ENCODE data around the gene CEP85. TPM values are rescaled to one million over a fixed set of nuclear protein-coding genes. Genes with fewer than 3 reads are reported as not detected.

The CEP85 gene
- total and polyA plus RNA-seq, 10 donors = 3.9 to 14.9 (median 9.5) TPM

- TF ChIP-seq CTCF (IDR thresholded peaks at IDR 0.05 in 8 of 11, conservative IDR thresholded peaks at IDR 0.05 in 3 of 11) = no peak
- no peak for TF ChIP-seq POLR2A (IDR thresholded peaks at IDR 0.05)
- no peak for TF ChIP-seq POLR2AphosphoS5 (IDR thresholded peaks at IDR 0.05)
- intact Hi-C loops (cut with DNase I; ENCODE audit: low total_unique reads) = no loop called here
- no peaks in the 10 kb centered on the region for H3K36me3 ChIP-seq
- no peak overlapping the region for H3K27ac ChIP-seq
- no peaks in the 10 kb centered on the region for H3K4me1 ChIP-seq
- no peak overlapping the region for H3K4me3 ChIP-seq
- WGBS, 5 donors = 91 to 98% (median 93%) methylated on average over 6 to 8 of the region's 8 CpGs
- H3K27me3 ChIP-seq (replicated peaks in 1 of 7) = no peaks in the 10 kb centered on the region
- no peaks in the 10 kb centered on the region for H3K9me3 ChIP-seq
- DNase-seq = no peak
Measured at GRCh38 chr1:26188477-26188876, 45.5 kb upstream of the CEP85 start.

GRCh38 chr1:26189331-26189730 is 44.7 kb upstream of the CEP85 start:
- H3K27me3 ChIP-seq (replicated peaks in 1 of 7) = no peaks in the 10 kb centered on the region
- no peak for DNase-seq
- TF ChIP-seq POLR2A (IDR thresholded peaks at IDR 0.05) (no peak), CTCF (IDR thresholded peaks at IDR 0.05 in 8 of 11, conservative IDR thresholded peaks at IDR 0.05 in 3 of 11) (no peak), POLR2AphosphoS5 (IDR thresholded peaks at IDR 0.05) (no peak)
- H3K36me3 ChIP-seq = no peaks in the 10 kb centered on the region
- no peaks in the 10 kb centered on the region for H3K9me3 ChIP-seq
- WGBS, 5 donors = 76 to 86% (median 80%) methylated on average over 4 to 6 of the region's 6 CpGs
- H3K4me1 ChIP-seq = no peaks in the 10 kb centered on the region
- intact Hi-C loops (cut with DNase I; ENCODE audit: low total_unique reads) = no loop called here
- H3K4me3 ChIP-seq = no peak overlapping the region
- H3K27ac ChIP-seq = no peak overlapping the region

DNA sequence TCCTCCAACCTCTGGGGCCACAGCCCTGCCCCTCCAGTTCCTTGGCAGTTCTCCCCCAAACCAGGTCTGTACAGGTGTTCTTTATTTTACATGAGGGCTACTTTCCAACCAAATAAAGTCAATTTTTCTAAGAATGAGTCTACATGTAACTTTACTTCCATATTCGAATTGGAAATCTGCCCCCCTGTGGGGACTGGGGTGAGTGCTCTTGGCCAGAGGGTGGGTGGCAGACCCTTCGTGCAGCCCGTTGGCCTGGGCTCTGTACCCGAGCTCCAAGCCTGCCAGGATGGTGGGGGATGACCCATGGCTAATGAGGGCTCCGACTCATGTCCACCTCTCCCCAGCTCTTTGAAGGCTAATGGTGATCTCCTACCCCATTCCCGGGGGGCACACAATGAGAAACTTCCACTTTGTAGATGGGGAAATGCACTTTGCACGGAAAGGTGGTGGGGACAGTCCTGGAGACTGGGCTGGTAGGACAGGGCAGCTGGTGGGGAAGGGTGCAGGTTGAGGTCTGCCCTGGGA is 44.2 kb upstream of the CEP85 start:
- Histone ChIP-seq H3K27me3 (replicated peaks in 1 of 7) (no peaks in the 10 kb centered on the region), H3K36me3 (no peaks in the 10 kb centered on the region), H3K4me3 (no peak overlapping the region), H3K9me3 (no peaks in the 10 kb centered on the region), H3K4me1 (no peaks in the 10 kb centered on the region), H3K27ac (no peak overlapping the region)
- TF ChIP-seq POLR2AphosphoS5 (IDR thresholded peaks at IDR 0.05) = no peak
- TF ChIP-seq POLR2A (IDR thresholded peaks at IDR 0.05) = no peak
- TF ChIP-seq CTCF (IDR thresholded peaks at IDR 0.05 in 8 of 11, conservative IDR thresholded peaks at IDR 0.05 in 3 of 11) = no peak
- DNase-seq = no peak
- 69 to 90% (median 83%) methylated on average over 6 to 7 of the region's 7 CpGs for WGBS, 5 donors
- intact Hi-C loops (cut with DNase I; ENCODE audit: low total_unique reads) = no loop called here

DNA sequence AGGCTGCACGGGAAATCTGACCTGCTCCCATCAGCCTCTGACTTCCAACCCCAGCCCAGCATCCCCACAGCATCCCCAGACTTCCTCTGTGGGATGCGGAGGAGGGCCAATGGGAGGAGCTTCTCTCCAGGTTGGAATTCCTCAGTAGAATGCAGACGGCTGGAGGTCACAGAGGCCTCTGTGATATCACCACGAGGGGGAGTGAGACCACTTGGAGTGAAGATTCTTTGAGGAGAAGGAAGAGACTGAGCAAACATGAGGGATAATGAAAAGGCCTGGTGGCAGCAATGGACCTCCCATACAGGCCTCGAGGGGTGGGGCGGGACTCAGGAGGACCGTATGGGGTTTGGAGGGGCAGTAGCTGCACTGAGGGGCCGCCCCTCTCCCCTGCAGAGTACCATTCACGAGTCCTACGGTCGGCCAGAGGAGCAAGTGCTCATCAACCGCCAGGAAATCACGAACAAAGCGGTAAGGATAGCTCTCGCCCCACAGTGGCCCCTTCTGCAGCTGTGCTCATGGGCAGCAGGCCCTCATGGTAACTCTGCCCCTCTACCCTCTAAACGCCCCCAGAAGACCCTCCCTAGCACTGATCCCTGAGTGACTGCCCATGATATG is 43.5 kb upstream of the CEP85 start, which contains the start of gene CATSPER4:
CATSPER4 (plus strand) TSS at position 230 of the 615 bp plus-strand sequence; CDS start at position 256, 26 bp downstream.
- H3K27ac ChIP-seq = no peak within 1 kb of the TSS
- intact Hi-C loops (cut with DNase I; ENCODE audit: low total_unique reads) = no loop called here
- WGBS, 5 donors = 55 to 68% (median 61%) methylated on average over 16 of the region's 16 CpGs
- TF ChIP-seq CTCF (IDR thresholded peaks at IDR 0.05 in 8 of 11, conservative IDR thresholded peaks at IDR 0.05 in 3 of 11) (peak in 1 of 11 experiments; percentile 30), POLR2AphosphoS5 (IDR thresholded peaks at IDR 0.05) (no peak)
- H3K9me3 ChIP-seq = no peaks in the 10 kb centered on the region
- no peaks in the 10 kb centered on the region for H3K27me3 ChIP-seq (replicated peaks in 1 of 7)
- no peaks in the 10 kb centered on the region for H3K36me3 ChIP-seq
- no peaks in the 10 kb centered on the region for H3K4me1 ChIP-seq
- DNase-seq = no peak
- H3K4me3 ChIP-seq = no peak within 1 kb of the TSS

Measured in spleen (tissue), 11 donors.